ENCODE data around the gene PLA2G5. TPM values are rescaled to one million over a fixed set of nuclear protein-coding genes. Genes with fewer than 3 reads are reported as not detected.
"Not testable (repeated sequence)": the region's sequence is repeated elsewhere in the genome, so short reads cannot be mapped to it uniquely, and the experiment has no call there.

The PLA2G5 gene, protein sequence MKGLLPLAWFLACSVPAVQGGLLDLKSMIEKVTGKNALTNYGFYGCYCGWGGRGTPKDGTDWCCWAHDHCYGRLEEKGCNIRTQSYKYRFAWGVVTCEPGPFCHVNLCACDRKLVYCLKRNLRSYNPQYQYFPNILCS
- total RNA-seq: not detected

DNA sequence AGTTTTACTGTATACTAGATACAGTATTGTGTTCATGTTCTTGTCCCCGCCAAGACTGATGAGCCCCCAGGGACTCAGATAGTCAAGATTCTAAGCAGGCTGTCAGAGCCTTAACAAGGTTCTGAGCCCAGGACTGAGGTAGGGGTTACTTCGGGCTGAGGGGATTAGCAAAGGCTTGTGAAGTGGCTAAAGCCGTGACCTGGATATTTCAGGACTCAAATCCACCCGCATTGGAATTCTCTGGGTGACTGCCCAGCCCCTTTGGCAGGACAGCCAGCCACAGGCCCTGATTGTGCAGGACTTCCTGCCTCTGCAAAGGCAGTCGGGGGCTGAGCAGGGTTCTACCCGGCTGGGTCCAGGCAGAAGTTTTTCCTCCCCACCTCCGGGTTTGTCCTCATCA is at the start of gene PLA2G5:
PLA2G5 (plus strand) TSS at position 321 of the 400 bp plus-strand sequence. CDS start 14,637 bp downstream, outside the sequence.
- DNase-seq (no peak), ATAC-seq (no peak)
- intact Hi-C loops (cut with DNase I, micrococcal nuclease): no loop called here
- Mint-ChIP-seq H3K27me3 (no peaks in the 10 kb centered on the region), H3K4me1 (no peaks in the 10 kb centered on the region), H3K27ac (no peak within 1 kb of the TSS), H3K36me3 (ENCODE audit: low read depth) (no peaks in the 10 kb centered on the region), H3K4me3 (no peak within 1 kb of the TSS), H3K9me3 (ENCODE audit: low read depth) (no peaks in the 10 kb centered on the region)
- POLR2A ChIA-PET: no interaction called here
- CTCF ChIA-PET: no interaction called here

DNA sequence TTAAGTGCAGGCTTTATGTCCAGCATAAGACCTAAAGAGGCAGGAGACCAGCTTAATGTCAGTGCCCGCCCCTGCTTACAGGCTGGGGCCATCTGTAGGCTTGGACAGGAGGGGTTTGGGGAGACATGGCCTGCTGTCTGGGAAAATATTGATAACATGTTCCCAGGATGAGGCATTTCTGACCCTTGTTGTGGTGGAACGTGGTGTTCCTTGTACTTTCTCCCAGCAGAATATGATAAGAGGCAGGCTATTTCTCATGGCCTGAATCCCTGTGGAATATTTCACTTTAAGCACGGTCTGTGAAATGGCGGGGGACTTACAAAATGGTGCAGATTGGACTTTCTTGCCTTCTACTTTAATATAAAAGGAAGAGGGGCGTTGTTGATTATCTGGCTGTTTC is 41.9 kb upstream of the PLA2G5 start:
- Mint-ChIP-seq H3K4me1 (no peaks in the 10 kb centered on the region), H3K27ac (no peak overlapping the region), H3K9me3 (ENCODE audit: low read depth) (peaks cover 2% of the 10 kb centered on the region), H3K36me3 (ENCODE audit: low read depth) (no peaks in the 10 kb centered on the region), H3K4me3 (no peak overlapping the region), H3K27me3 (peaks cover 45% of the 10 kb centered on the region)
- POLR2A ChIA-PET: no interaction called here
- DNase-seq (no peak), ATAC-seq (no peak)
- intact Hi-C loops (cut with DNase I, micrococcal nuclease): no loop called here
- CTCF ChIA-PET: interaction anchor here (0.7 kb wide), 1 partner anchor 82 kb away, joined by 3 read pairs; no protein-coding TSS in a partner anchor

DNA sequence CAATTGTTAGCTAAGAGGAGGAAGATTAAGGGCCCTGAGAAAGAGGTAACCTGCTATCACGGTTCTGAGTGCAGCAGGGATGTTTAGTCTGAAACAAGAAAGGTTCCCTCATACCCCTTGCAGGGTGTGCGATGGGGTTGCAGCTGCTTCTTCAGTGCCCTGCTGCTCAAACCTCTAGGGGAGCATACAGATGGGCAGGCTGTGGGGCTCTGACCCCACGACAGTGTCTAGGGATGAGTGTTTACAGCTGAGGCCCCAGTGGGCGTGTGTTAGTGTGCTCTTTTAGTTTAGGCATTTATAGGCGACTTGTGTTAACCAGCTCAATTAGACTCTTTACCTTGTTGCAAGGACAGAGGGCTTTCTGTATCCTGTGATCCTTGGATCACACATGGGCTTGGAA is 41.3 kb upstream of the PLA2G5 start:
- Mint-ChIP-seq H3K4me3 (no peak overlapping the region), H3K9me3 (ENCODE audit: low read depth) (peaks cover 1% of the 10 kb centered on the region), H3K27ac (no peak overlapping the region), H3K36me3 (ENCODE audit: low read depth) (no peaks in the 10 kb centered on the region), H3K4me1 (no peaks in the 10 kb centered on the region), H3K27me3 (peaks cover 48% of the 10 kb centered on the region)
- POLR2A ChIA-PET: no interaction called here
- DNase-seq (no peak), ATAC-seq (no peak)
- CTCF ChIA-PET: interaction anchor here (0.7 to 1.0 kb wide), 2 partner anchors 83 to 124 kb away, joined by 3 to 4 read pairs; no protein-coding TSS in a partner anchor
- intact Hi-C loops (cut with DNase I, micrococcal nuclease): no loop called here

DNA sequence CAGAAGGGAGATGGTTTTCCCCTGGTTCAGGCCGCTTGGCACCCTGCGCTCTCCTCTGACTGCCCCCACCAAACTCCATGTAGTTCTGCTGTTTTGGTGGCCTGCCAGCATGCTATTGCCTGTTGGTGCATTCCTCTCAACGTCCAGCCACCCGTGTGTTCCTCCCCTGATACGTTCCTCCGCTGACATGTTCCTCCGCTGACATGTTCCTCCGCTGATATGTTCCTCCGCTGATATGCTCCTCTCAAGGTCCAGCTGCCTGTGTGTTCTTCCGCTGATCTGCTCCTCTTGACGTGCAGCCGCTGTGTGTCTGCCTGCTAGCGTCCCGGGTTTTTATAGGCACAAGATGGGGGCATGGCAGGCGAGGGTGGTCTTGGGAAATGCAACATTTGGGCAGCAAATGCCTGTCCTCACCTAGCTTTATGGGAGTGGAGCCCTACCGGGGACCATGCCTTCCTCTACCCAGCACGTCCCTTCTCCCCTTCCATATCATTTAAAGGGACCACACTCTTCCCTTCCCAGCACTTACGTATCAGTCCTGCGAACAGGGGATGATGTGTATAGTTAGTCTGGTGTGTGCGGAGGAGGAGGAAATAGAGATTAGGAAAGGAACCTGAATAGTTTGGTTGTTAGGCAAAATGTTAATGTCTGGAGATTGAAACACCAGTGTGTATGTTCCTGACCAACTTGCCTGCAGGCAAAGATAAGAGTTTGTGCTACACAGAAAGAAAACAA is 40.6 kb upstream of the PLA2G5 start:
- H3K9me3 Mint-ChIP-seq (ENCODE audit: low read depth): no peaks in the 10 kb centered on the region
- peaks cover under 1% of the 10 kb centered on the region for H3K36me3 Mint-ChIP-seq (ENCODE audit: low read depth)
- H3K27me3 Mint-ChIP-seq: peaks cover 45% of the 10 kb centered on the region
- no peaks in the 10 kb centered on the region for H3K4me1 Mint-ChIP-seq
- no peak for ATAC-seq
- intact Hi-C loops (cut with DNase I, micrococcal nuclease): no loop called here
- CTCF ChIA-PET: interaction anchor here (1.0 kb wide), 1 partner anchor 124 kb away, joined by 4 read pairs; no protein-coding TSS in a partner anchor
- H3K4me3 Mint-ChIP-seq: no peak overlapping the region
- POLR2A ChIA-PET: no interaction called here
- H3K27ac Mint-ChIP-seq: no peak overlapping the region
- DNase-seq: no peak

DNA sequence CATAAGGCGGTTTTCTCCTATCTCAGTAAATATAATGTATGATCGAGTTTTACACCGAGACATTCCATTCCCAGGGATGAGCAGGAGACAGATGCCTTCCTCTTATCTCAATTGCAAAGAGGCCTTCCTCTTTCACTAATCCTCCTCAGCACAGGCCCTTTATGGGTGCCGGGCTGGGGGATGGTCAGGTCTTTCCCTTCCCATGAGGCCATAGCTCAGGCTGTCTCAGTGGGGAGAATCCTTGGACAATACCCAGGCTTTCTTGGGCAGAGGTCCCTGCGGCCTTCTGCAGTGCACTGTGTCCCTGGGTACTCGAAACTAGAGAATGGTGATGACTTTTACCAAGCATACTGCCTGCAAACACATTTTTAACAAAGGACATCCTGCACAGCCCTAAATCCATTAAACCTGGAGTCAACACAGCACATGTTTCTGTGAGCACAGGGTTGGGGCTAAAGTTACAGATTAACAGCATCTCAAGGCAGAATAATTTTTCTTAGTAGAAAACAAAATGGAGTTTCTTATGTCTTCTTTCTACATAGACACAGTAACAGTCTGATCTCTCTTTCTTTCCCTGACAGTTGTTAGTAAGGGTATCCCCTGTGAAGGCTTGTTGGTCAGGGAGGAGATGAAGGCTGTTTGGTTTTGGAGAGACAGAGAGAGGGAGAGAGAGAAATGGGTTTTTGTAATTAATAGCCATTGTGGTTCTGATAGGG is 39.4 kb upstream of the PLA2G5 start:
- ATAC-seq; POLR2A ChIA-PET; H3K27ac Mint-ChIP-seq; H3K9me3 Mint-ChIP-seq (ENCODE audit: low read depth); H3K36me3 Mint-ChIP-seq (ENCODE audit: low read depth); intact Hi-C loops (cut with DNase I, micrococcal nuclease); H3K4me3 Mint-ChIP-seq; H3K4me1 Mint-ChIP-seq; DNase-seq: not testable (repeated sequence)
- H3K27me3 Mint-ChIP-seq: peaks cover 44% of the 10 kb centered on the region
- CTCF ChIA-PET: interaction anchor here (0.6 kb wide), 1 partner anchor 121 kb away, joined by 3 read pairs; no protein-coding TSS in a partner anchor

DNA sequence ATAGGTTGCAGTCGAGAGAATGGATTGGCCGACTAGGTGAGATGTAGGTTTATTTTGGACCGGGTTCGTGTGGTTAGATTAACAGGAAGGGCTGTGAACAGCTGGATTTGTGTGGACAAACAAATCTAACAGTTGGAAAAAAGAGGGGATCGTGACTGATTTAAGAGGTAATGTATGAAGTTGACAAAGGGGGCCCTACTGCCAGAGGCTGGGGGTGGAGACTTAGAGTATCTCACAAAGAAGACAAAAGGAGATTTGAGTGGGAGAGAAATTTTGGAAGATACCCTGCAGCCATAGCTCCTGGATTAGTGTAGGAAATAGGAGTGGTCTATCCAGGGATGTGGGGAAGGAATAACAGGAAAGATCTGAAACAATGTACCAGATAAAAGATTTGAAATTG is 38.8 kb upstream of the PLA2G5 start:
- DNase-seq (no peak), ATAC-seq (no peak)
- peaks cover 44% of the 10 kb centered on the region for H3K27me3 Mint-ChIP-seq
- ChIA-PET POLR2A (no interaction called here), CTCF (no interaction called here)
- intact Hi-C loops (cut with DNase I, micrococcal nuclease): no loop called here
- no peak overlapping the region for H3K4me3 Mint-ChIP-seq
- no peaks in the 10 kb centered on the region for H3K4me1 Mint-ChIP-seq
- peaks cover 4% of the 10 kb centered on the region for H3K36me3 Mint-ChIP-seq (ENCODE audit: low read depth)
- no peak overlapping the region for H3K27ac Mint-ChIP-seq
- H3K9me3 Mint-ChIP-seq (ENCODE audit: low read depth): peaks cover 10% of the 10 kb centered on the region

DNA sequence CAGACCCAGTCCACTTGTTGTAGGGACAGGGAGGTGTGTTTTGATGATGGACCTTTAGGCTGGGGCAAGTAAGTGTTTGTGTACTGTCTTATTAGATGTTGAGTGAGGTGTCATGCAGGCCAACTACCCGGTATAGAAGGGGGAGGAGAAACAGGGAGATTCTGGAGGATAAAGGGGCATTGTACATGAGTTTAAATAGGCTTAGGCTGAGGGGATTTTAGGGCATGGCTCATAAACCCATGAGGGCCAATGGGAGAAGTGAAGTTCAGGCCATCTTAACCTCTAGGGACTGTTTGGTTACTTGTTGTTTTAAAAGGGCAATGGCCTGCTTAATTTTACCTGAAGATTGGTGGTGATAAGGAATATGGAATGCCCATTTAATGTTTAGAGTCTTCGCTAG is 38.2 kb upstream of the PLA2G5 start:
- no peak for ATAC-seq
- DNase-seq: no peak
- Mint-ChIP-seq H3K36me3 (ENCODE audit: low read depth) (peaks cover 4% of the 10 kb centered on the region), H3K27me3 (peaks cover 37% of the 10 kb centered on the region), H3K4me3 (no peak overlapping the region), H3K9me3 (ENCODE audit: low read depth) (peaks cover 10% of the 10 kb centered on the region), H3K27ac (no peak overlapping the region), H3K4me1 (no peaks in the 10 kb centered on the region)
- ChIA-PET CTCF (interaction anchor here (1.3 kb wide), 1 partner anchor 28 kb away, joined by 5 read pairs; no protein-coding TSS in a partner anchor), POLR2A (no interaction called here)
- intact Hi-C loops (cut with DNase I, micrococcal nuclease): no loop called here

DNA sequence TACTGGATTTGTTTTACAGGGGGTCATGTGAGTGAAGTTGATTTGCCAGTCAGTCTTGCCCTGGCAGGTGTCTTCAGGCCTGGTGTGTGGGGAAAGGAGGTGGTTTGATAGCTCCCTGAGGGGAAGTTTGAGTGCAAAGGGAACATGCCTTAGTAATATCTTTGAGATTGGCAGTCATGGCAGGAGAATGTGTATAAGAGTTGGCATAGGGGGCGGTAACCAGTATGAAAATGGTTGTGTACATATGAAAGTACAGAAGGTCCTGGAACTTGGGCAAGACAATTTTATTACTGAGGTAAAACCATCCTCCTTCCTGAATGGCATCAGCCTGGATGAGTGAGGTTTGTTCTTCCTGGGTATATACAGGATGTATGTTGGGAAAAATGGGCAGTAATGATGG is 37.6 kb upstream of the PLA2G5 start:
- peaks cover 4% of the 10 kb centered on the region for H3K4me1 Mint-ChIP-seq
- no peak for ATAC-seq
- H3K36me3 Mint-ChIP-seq (ENCODE audit: low read depth): peaks cover 4% of the 10 kb centered on the region
- no peak for DNase-seq
- ChIA-PET POLR2A (no interaction called here), CTCF (interaction anchor here (1.3 kb wide), 1 partner anchor 27 kb away, joined by 5 read pairs; no protein-coding TSS in a partner anchor)
- no peak overlapping the region for H3K27ac Mint-ChIP-seq
- peaks cover 14% of the 10 kb centered on the region for H3K9me3 Mint-ChIP-seq (ENCODE audit: low read depth)
- H3K4me3 Mint-ChIP-seq: no peak overlapping the region
- intact Hi-C loops (cut with DNase I, micrococcal nuclease): no loop called here
- H3K27me3 Mint-ChIP-seq: peaks cover 33% of the 10 kb centered on the region

DNA sequence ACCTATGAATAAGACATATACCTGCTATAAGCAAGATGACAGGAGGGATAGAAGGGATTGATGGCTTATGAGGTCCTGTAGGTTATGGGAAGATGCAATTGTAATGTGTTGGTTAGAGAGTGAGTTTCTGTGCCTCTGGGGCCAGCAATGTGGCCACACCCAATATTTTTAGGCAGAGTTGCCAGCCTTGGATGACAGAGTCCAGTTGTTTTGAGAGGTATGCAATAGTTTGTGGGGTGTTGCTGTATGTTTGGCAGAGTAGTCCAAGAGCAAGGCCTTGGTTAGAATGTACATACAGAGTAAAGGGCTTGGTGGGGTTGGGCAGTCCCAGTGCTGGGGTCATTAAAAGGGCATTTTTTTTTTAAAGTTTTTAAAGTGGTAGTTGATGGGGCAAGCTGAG is 36.6 kb upstream of the PLA2G5 start:
- peaks cover 14% of the 10 kb centered on the region for H3K9me3 Mint-ChIP-seq (ENCODE audit: low read depth)
- ATAC-seq: no peak

DNA sequence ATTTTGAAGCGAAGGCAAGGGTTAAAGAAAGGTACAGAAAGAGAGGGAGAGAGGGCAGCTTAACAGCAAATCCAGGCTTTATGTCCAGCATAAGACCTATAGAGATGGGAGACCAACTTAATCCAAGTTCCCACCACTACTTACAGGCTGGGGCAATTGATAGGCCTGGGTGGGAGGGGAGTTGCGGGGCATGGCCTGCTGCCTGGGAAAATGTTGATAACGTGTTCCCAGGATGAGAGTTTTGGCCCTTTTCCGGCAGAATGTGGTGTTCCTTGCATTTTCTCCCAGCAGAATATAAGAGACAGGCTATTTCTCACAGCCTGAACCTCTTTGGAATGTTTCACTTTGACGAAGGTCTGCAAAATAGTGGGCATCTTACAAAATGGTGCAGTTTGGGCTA is 34.9 kb upstream of the PLA2G5 start:
- Mint-ChIP-seq H3K36me3 (ENCODE audit: low read depth) (peaks cover 4% of the 10 kb centered on the region), H3K27me3 (peaks cover 14% of the 10 kb centered on the region), H3K4me1 (peaks cover 13% of the 10 kb centered on the region), H3K4me3 (no peak overlapping the region), H3K27ac (no peak overlapping the region), H3K9me3 (ENCODE audit: low read depth) (peaks cover 14% of the 10 kb centered on the region)
- intact Hi-C loops (cut with DNase I, micrococcal nuclease): no loop called here
- no peak for ATAC-seq
- CTCF ChIA-PET: interaction anchor here (0.8 kb wide), 1 partner anchor 19 kb away, joined by 3 read pairs; no protein-coding TSS in a partner anchor
- DNase-seq: no peak
- POLR2A ChIA-PET: no interaction called here

More for the DNA sequence above, 36.6 kb upstream of the PLA2G5 start:
- POLR2A ChIA-PET: no interaction called here
- DNase-seq: no peak
- Mint-ChIP-seq H3K27me3 (peaks cover 25% of the 10 kb centered on the region), H3K27ac (no peak overlapping the region), H3K4me3 (no peak overlapping the region), H3K36me3 (ENCODE audit: low read depth) (peaks cover 4% of the 10 kb centered on the region), H3K4me1 (peaks cover 13% of the 10 kb centered on the region)
- CTCF ChIA-PET: no interaction called here
- intact Hi-C loops (cut with DNase I, micrococcal nuclease): no loop called here

DNA sequence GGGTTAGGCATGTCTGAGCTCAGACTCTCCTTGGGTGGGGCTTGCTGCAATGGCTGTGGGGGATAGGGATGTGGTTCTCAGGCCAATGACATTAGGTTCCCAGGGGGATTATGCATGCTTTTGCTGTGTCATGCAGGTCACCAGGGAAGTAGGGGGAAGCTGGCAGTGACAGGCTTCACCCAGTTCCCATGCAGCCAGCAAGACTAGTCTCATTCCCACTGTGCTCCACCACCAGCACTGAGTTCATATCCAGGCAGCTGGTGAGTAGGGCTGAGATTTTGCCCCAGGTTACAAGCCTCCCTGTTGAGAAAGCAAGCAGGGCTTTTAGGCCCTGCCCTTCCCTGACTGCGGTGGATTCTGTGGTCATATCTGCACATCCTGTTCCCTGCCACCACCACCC is 32.1 kb upstream of the PLA2G5 start:
- no peak overlapping the region for H3K4me3 Mint-ChIP-seq
- H3K27ac Mint-ChIP-seq: no peak overlapping the region
- peaks cover 14% of the 10 kb centered on the region for H3K9me3 Mint-ChIP-seq (ENCODE audit: low read depth)
- intact Hi-C loops (cut with DNase I, micrococcal nuclease): no loop called here
- H3K36me3 Mint-ChIP-seq (ENCODE audit: low read depth): peaks cover 4% of the 10 kb centered on the region
- H3K27me3 Mint-ChIP-seq: peaks cover 13% of the 10 kb centered on the region
- ChIA-PET POLR2A (no interaction called here), CTCF (interaction anchor here (0.6 to 1.7 kb wide), 2 partner anchors 129 to 175 kb away, joined by 4 to 5 read pairs; no protein-coding TSS in a partner anchor)
- H3K4me1 Mint-ChIP-seq: peaks cover 13% of the 10 kb centered on the region
- no peak for ATAC-seq
- DNase-seq: peak; percentile 14
